Measurements from ENCODE around the gene MYCBP2.
"Not testable (repeated sequence)": the region's sequence is repeated elsewhere in the genome, so short reads cannot be mapped to it uniquely, and the experiment has no call there.

The MYCBP2 gene, protein sequence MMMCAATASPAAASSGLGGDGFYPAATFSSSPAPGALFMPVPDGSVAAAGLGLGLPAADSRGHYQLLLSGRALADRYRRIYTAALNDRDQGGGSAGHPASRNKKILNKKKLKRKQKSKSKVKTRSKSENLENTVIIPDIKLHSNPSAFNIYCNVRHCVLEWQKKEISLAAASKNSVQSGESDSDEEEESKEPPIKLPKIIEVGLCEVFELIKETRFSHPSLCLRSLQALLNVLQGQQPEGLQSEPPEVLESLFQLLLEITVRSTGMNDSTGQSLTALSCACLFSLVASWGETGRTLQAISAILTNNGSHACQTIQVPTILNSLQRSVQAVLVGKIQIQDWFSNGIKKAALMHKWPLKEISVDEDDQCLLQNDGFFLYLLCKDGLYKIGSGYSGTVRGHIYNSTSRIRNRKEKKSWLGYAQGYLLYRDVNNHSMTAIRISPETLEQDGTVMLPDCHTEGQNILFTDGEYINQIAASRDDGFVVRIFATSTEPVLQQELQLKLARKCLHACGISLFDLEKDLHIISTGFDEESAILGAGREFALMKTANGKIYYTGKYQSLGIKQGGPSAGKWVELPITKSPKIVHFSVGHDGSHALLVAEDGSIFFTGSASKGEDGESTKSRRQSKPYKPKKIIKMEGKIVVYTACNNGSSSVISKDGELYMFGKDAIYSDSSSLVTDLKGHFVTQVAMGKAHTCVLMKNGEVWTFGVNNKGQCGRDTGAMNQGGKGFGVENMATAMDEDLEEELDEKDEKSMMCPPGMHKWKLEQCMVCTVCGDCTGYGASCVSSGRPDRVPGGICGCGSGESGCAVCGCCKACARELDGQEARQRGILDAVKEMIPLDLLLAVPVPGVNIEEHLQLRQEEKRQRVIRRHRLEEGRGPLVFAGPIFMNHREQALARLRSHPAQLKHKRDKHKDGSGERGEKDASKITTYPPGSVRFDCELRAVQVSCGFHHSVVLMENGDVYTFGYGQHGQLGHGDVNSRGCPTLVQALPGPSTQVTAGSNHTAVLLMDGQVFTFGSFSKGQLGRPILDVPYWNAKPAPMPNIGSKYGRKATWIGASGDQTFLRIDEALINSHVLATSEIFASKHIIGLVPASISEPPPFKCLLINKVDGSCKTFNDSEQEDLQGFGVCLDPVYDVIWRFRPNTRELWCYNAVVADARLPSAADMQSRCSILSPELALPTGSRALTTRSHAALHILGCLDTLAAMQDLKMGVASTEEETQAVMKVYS (N-terminal part only)

DNA sequence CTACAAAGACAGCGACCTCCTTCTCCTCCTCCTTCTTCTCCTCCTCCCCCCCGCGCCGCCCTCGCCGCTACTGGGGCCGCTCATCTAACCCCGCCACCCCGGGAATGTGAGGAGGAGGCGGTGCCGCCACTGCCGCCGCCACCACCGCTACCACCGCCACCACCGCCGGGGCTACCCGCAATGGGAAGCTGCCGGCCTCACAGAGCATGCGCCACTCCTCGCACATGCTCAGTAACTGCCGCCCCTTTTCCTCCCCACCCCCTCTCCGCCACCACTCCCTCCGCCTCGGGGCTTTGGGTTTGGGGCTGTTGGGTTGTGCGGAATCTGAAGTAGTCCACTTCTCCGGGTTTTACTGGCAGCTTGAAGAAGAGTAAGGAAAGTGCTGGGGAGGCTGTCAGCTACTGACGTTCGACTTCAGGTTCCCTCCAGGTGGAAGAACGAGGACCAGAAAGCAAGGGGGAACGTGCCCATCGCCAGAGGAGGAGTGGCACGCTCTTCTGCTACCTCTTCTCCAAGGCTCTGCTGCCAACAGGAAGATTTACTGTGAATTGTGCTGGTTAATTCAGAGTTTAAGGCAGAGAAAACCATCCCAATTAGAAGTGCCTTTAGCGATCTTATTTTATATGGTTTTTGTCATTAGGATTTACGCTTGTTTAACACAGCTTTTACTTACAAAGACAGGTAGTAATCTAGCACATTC is at the start of gene MYCBP2:
MYCBP2 (minus strand) TSS at position 190 of the 700 bp plus-strand sequence. CDS start 319 bp downstream, outside the sequence.
- peak; percentile 92 to 95 for DNase-seq

DNA sequence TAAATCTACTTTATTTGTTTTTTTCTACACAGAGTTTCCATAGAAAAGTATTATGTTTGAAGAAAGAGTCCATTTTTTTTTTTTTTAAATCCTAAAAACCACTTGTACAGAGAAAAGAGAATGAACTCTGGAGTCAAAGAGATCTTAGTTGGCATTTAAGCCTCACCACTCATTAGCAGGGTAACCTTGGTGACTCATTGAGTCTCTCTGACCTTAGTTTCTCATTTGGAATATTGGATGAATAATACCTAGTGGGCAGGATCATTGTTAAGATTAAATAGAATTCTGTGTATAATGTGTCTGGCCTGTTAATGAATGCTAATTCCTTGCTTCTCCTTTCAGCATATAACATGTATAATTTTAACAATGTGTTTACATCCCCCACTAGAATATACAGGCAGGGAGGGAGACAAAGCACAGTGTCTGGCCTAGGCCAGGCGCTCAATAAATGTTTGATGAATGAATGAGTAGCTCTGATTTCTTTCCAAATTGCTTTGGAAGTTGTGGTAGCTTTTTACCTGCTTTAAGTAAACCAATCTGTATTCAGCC is 48.7 kb upstream of the MYCBP2 start:
- no peak for DNase-seq

DNA sequence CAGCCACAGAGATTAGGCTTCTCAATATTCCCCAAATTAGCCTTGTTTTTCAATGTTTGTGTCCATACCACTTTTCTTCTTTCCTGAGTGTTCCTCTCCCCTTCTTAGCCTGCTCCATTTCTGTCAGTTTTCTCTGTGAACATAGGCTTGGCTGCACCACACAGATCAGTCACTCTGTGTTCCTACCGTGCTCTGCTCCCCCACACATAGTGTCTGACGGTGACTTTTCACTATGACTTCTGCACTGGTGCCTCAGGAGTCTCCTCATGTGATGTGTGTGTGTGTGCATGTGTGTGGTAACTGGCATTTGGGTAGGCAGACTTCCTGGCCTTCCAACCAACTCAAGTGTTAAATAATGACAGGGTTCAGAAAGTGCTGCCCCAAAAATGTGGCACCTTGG is 47.9 kb upstream of the MYCBP2 start:
- no peak for DNase-seq

DNA sequence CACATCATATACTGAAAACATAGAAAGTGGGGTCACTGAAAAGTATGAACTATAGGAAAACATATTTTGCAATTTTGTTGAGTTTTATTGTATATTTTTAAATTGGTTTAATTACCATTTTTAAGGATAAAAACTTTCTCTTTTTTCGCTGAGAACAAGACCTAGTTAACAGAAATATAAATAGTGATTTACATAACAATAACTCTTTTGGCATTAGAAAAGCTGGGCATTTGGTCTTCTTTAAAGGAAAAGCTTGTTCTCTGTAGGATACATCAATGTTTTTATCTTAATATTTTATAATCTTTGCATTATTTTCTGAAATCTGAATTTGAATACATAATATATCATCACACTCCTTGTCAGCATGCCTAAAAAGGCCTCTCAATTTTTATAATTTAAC is 47.4 kb upstream of the MYCBP2 start:
- no peak for DNase-seq

DNA sequence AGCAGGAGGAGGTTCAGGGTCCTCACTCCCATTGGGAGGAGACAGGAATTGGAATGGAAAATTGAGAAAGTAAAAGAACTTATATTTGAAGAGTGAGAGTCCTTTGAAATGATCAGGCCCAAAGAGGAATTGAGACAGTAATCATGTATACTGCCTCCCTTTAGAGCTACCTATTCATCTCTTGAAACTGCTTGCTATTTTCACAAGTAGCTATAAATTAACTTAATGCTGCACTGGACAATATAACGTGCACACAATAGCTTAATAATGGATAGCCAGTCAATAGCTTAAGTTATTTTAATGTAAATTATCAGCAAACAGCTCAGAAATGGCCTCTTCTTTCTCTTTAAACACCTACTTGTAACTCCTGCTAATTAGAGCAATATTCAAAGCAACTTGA is 46.6 kb upstream of the MYCBP2 start:
- DNase-seq = no peak

DNA sequence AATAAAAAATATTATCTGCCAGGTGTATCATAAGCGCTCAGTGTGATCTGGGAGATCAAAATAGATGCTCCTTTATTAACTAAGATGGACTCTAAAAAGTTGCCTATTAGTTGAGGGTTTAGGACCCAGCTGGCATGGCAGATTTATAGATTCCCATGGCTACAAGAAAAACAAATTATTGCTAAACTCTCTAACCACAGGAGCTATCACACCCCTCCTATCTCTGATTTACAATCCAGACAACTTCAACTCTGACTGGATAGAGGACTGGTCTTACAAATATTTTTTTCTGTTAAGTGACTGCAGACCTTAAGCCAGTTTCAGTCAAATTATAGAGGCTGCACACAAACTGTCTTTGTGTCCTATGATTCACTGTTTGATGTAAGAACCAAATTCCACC is 45.4 kb upstream of the MYCBP2 start:
- no peak for DNase-seq

DNA sequence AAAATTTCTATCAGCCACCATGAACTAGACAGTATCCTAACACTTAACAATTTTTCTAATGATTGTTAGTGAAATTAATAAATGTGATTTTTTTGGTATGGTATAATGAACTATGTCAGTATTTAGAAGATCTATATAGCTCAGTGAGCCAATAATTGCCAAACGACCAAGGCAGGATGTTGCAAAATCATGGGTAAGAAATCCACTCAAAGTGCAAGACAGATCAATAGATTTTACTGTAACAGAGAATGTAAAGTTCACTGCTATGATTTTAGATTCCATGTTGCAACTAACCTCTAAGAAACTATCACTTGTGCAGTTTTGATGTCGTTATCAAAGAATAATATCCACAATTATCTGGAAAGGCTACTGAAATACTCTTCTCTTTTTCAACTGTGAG is 44.0 kb upstream of the MYCBP2 start:
- DNase-seq = no peak

DNA sequence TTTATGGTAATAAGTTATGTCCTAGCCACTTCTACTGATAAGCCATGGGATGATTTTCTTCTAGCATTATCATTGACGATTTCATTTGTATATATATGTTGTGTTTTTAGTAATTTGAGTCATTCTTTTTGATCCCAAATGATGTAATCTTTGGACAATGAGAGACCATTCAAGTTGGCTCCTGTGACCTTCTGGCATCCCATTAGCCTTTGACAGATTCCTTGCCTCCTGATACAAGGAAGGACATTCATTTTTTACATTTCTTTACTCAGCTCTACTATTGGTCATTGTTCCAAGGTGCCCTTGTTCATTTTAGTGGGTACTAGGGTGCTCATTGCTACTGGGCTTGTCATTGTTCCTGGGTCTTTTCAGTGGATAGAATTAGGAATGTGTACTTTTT is 35.3 kb upstream of the MYCBP2 start:
- DNase-seq = no peak

DNA sequence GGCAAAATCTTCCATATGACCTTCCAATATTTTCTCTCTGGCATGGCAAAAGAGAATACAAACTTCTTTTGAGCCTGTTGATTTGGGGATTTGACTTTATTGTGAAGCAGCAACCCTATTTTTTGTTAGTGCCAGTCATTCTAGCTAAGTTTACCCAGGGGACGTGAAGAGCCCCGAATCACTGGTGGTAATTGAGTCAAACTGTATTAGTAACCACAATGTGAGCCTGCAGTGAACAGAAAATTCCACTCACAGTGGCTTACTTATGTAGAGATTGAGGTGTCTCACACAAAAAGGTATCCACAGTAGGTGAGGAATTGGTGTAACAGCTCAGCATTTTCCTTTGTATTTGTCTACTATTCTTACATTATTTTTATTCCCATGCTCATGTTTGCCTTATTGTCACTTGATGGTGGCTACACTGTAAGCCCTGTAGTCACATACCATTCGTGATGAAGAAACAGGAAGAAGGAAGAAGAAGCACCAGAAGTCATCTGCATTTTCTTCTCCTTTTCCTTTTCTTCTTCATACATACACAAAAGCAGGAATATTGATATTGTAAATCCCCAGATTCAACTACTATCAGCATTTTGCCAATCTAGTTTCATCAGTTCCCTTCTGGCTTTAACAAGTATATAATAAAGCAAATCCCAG is 33.3 kb upstream of the MYCBP2 start:
- no peak for DNase-seq

DNA sequence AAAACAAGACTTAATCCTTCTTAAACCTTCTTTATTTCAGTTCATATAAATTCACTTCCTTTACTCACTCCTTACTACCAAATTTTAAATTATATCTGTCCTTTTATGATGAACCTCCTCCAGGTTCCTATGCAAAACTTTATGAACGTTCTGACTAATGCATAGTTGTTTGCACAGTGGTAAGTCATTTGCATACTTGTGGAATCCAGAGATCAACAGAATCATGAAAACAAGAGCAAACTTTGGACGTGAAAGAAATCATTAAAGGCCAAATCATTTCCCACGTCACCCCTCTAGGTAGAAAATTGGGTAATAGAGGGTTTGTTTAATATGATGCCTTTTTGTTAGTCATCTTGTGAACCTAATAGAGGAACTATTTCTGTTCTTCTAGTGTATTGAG is 32.3 kb upstream of the MYCBP2 start:
- DNase-seq = no peak

DNA sequence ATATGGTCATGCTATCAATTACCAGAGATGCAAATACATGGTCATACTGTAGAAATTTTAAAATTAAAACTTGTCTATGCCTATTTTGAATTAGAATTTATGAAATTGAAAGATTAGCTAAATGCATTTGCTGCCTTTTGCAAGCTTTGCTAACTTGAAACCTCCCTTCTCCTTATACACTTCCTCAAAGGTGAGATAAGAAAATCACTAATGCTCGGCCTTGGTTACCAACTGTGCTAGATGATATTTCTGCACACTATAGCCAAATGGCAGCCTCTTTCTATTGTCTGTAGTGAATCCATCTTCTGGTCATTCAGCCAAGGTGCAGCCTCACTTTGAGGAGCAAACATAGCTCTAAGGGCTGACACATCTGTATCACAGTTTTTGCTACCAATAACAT is 31.1 kb upstream of the MYCBP2 start:
- no peak for DNase-seq

DNA sequence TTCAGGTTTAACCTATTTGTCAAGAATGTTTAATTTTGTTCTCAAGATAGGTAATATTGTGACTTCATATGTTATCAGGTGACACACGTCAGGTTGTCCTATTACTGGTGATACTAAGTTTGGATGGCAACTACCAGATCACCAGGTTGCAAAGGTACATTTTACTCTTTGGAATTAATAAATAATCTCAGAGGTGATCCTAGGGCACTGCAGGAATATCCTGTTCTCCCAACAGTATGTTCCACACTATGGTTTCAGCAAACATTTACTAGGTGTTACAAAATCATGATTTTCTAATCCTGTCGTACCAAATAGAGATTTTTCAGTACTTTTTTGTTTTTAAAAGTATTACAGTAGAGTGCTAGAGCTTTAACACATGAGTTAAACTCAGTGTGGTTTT is 29.3 kb upstream of the MYCBP2 start:
- DNase-seq = no peak

DNA sequence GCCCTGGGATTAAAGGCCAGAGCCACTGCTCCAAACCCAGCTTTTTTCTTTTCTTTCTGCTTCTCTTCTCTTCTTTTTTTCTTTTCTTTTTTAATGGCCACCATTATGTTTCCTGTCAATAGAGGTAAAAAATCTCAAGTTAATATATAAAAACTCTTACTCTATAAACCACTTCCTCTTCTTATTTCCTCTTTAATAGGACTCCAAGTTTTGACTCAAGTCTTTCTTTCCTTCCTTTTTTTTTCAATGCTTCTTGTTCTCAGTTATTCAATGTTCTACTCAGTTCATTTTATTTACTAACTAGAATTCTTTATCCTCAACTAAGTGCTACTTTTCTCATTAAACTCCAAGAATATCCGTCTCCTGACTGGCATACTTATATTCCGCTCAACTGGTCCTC is 27.1 kb upstream of the MYCBP2 start:
- DNase-seq = no peak

DNA sequence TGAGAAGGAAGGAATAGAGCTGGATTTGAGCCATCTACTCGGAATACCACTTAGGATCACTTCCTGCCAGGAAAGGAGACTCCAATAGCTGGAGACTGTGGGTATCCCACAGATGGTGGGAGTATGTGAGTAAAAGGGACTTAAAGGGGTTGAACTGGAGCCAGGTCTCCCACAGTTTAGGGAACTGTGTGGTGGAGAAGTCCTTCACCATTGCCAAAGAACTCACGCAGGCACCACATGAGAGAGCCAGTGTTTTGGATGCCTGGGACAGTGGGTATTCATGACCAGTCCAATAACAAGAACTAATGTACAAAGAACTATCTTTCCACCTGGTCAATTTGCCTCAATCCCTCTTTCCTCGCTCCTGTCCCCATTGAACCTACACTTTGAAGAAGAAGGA is 24.4 kb upstream of the MYCBP2 start:
- no peak for DNase-seq

DNA sequence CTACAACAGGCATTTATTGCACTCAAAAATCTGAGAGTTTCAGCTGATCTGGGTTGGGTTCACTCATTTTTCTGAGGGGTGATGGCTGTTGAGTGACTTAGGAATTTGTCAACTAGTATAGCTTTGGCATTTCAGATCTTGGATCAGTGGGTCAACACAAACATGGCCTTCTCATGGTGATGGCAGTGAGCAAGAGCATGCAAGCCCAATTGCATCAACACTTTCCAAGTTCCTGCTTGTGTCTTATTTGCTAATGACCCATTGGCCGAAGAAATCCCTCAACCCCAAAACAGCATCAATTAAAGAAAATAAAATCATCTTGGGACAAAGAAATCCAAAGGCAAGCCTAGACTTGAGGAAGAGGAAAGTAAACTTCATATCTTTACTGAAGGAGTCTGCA is 23.9 kb upstream of the MYCBP2 start:
- no peak for DNase-seq

DNA sequence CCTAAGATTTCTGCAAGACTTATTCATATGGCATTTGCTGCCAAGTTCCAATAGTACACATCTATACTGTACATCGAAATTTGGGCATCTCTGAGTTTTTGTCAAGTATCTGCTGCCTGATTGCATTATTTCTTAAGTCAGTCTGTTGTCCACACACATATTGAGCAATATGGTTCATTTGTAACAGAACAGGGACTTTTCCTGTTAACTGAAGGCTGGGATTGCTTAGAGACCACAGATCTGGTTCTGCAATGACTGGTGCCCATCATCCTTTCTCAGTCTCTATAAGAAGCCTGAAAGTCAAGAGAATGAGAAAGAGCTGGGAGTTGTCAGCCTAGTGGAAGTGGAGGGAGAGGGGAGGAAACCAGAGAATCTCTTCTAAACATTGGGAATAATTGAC is 22.5 kb upstream of the MYCBP2 start:
- DNase-seq = no peak

DNA sequence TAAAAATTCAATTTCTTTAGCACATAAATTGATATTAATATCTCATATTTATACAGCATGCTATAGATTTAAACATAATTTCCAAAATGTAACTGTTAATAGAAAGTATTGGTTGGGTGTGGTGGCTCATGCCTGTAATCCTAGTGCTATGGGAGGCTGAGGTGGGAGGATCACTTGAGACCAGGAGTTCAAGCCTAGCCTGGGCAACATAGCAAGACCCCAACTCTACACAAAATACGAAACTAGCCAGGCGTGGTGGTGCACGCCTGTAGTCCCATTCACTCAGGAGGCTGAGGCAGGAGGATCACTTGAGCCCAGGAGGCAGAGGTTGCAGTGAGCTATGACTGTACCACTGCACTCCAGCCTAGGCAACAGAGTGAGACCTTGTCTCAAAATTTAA is 20.5 kb upstream of the MYCBP2 start:
- DNase-seq = not testable (repeated sequence)

DNA sequence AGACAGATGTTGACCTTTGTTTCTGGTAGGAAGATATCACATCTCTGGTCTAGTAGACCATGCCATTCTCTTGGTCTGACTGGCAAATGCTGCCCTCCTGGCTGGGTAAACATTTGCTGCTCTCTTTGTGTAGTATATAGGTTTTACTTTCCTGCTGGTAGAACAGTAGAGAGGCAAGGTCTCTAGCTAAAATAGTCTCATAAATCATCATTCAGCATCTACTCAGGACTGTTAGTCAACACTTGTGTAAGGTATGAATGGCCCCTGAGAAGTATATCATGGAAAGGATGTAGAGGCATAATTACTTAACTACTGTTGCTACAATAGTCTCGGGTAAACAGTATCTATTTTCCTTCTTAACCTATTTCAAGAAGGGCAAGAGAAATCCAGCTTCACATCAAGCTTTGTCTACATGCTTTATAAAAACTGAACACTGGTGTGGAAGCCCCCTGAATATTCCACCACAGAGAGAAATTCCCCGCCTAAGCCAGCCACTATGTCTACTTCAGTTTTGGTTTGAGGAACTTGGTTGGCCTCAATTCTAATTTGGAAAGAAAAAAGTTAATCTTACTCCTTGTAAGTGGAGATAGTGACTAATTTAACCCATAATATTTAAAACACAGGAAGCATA is 18.4 kb upstream of the MYCBP2 start:
- peak; percentile 22 to 23 for DNase-seq

DNA sequence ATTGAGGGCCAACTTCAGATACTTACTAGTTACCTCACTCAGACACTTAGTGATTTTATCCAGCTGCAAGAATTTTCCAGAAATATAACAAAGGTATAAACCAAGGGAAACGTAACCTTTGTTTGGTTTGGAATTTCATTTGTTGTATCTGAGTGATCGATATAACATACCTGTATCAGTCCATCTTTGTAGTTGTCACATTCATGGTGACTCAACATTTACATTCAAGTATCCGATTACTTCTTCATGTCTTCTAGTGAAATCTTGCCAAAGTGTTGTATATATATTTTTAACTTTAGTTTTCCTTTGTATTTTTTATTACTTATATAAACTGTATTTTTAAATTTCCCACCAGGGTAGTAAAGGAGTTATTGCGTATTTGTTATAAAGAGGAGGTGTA is 16.9 kb upstream of the MYCBP2 start:
- DNase-seq = no peak

DNA sequence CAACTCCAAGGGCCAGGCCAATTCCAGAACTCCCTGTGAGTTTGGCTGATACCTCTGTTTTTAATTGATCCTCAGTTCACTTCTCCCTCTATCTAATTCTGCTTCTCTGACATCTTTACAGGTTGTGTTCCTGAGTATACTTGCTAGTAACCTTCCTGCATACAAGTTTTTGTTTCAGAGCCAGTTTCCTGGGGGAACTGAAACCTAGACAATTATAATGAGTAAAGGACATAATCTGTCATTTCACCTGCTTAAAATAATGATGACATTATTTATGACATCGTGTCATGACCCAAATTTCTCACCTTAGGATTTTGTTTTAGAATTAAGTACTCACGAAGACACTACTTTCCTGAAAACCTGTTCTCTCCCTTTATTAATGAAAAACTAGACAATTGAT is 12.5 kb upstream of the MYCBP2 start:
- no peak for DNase-seq

DNA sequence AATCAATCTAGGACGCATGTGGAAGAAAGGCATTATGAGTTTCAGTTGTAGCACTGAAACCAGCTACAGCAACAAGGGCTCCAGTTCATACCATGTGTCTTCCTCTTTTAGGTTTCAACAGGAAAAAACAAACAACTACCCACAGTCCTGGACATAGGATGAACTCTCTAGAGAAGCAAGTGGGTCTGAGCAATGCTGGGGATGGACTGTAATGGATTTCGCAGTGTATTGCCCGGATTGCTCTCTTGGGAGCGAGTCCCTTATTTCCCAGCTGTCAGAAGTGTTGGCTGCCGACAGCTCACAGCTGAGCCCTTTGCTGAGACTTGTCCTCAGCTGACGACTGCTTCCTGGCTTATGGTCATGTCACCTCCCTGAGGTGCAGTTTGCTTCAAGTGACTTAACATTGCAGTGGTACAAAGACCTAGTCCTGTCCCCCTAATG is 12.1 kb upstream of the MYCBP2 start:
- no peak for DNase-seq
